MCF 10A (cell line): ENCODE results near the gene GOLGA6A. TPM values are rescaled to one million over a fixed set of nuclear protein-coding genes. Genes with fewer than 3 reads are reported as not detected.
"Not testable (repeated sequence)": the region's sequence is repeated elsewhere in the genome, so short reads cannot be mapped to it uniquely, and the experiment has no call there.

Source experiments
- BruUV-seq: library from RNA; stranded (reverse); fragments of 400-500 nt; replicated peaks from 2 replicates; lab custom pipeline; 2021; lab: Mats Ljungman, UMichigan
- CTCF ChIA-PET: fragments of 300-600 bp; sonication (Branson Sonifier 250); formaldehyde crosslinking; extraction: SDS; loops from one replicate; lab custom pipeline; 2021; ENCODE audit warnings: antibody characterized with exemption, inconsistent platforms; lab: Yijun Ruan, JAX
- POLR2A ChIA-PET: fragments of 300-600, 350-650 bp; sonication (Branson Sonifier 250); formaldehyde crosslinking; extraction: SDS; loops from one replicate; lab custom pipeline; 2020; ENCODE audit warnings: antibody characterized with exemption, inconsistent platforms; lab: Yijun Ruan, JAX
- DNase-seq: peaks from one replicate; pipeline ENCODE4 v3.0.0-alpha.2; 2018; ENCODE audit not compliant: unreplicated experiment
- H3K27ac Mint-ChIP-seq: one replicate; pipeline ENCODE4 v1.8.0; 2022; ENCODE audit warnings: mild to moderate bottlenecking, low read depth, mixed read lengths; ENCODE audit not compliant: unreplicated experiment
- H3K27me3 Mint-ChIP-seq: one replicate; pipeline ENCODE4 v1.8.0; 2022; ENCODE audit warnings: mixed read lengths; ENCODE audit not compliant: insufficient read depth, unreplicated experiment
- H3K36me3 Mint-ChIP-seq: one replicate; pipeline ENCODE4 v1.8.0; 2022; ENCODE audit warnings: mild to moderate bottlenecking, moderate library complexity, mixed read lengths; ENCODE audit not compliant: insufficient read depth, unreplicated experiment
- H3K4me1 Mint-ChIP-seq: one replicate; pipeline ENCODE4 v1.8.0; 2022; ENCODE audit warnings: mixed read lengths; ENCODE audit not compliant: insufficient read depth, unreplicated experiment
- H3K4me3 Mint-ChIP-seq: one replicate; pipeline ENCODE4 v1.8.0; 2022; ENCODE audit warnings: mild to moderate bottlenecking, moderate library complexity, mixed read lengths; ENCODE audit not compliant: unreplicated experiment
- H3K9me3 Mint-ChIP-seq: one replicate; pipeline ENCODE4 v1.8.0; 2022; ENCODE audit warnings: mixed read lengths; ENCODE audit not compliant: unreplicated experiment
- CTCF ChIP-seq: fragments of 200-600 bp; IDR thresholded peaks from one replicate; pipeline ENCODE4 v1.8.0; 2022; ENCODE audit warnings: antibody characterized with exemption, mild to moderate bottlenecking; ENCODE audit not compliant: unreplicated experiment
- intact Hi-C: fragments of 100-400 bp; cut with micrococcal nuclease; formaldehyde crosslinking; loops from 2 replicates; pipeline ENCODE4 v1.14.1; 2022
- total RNA-seq: library from RNA; stranded (reverse); gene quantifications from 2 replicates; pipeline ENCODE4 v1.2.3, GENCODE V29; 2022

The GOLGA6A gene
- total RNA-seq, 1 experiment from 2014 or later, result not detected

GRCh38 chr15:74096753-74097474 lies 14.6 kb upstream of the GOLGA6A start:
- H3K36me3 Mint-ChIP-seq, H3K27ac Mint-ChIP-seq, POLR2A ChIA-PET, H3K27me3 Mint-ChIP-seq, H3K4me1 Mint-ChIP-seq, BruUV-seq, CTCF ChIA-PET, intact Hi-C loops, H3K9me3 Mint-ChIP-seq, DNase-seq, H3K4me3 Mint-ChIP-seq: not testable (repeated sequence)

- POLR2A ChIA-PET, H3K9me3 Mint-ChIP-seq, DNase-seq, H3K4me3 Mint-ChIP-seq, H3K27ac Mint-ChIP-seq, H3K36me3 Mint-ChIP-seq, CTCF ChIA-PET, intact Hi-C loops, H3K4me1 Mint-ChIP-seq, H3K27me3 Mint-ChIP-seq, BruUV-seq: not testable (repeated sequence)
These were observed 13.3 kb upstream of the GOLGA6A start for GRCh38 chr15:74095610-74096009.

- intact Hi-C loops, H3K9me3 Mint-ChIP-seq, BruUV-seq, H3K36me3 Mint-ChIP-seq, H3K4me3 Mint-ChIP-seq, DNase-seq, POLR2A ChIA-PET, H3K27me3 Mint-ChIP-seq, H3K27ac Mint-ChIP-seq, CTCF ChIA-PET, H3K4me1 Mint-ChIP-seq: not testable (repeated sequence)
These were observed 12.2 kb upstream of the GOLGA6A start for GRCh38 chr15:74094567-74094966.

GRCh38 chr15:74075781-74076180 lies 6.6 kb downstream of the GOLGA6A start:
- intact Hi-C loops, H3K4me3 Mint-ChIP-seq, H3K27ac Mint-ChIP-seq, H3K27me3 Mint-ChIP-seq, CTCF ChIA-PET, DNase-seq, H3K36me3 Mint-ChIP-seq, POLR2A ChIA-PET, H3K4me1 Mint-ChIP-seq, H3K9me3 Mint-ChIP-seq, BruUV-seq: not testable (repeated sequence)

GRCh38 chr15:74072614-74073337 lies 9.6 kb downstream of the GOLGA6A start:
- TF ChIP-seq CTCF, result peak; percentile 17
- BruUV-seq, intact Hi-C loops, CTCF ChIA-PET, H3K36me3 Mint-ChIP-seq, POLR2A ChIA-PET, H3K27me3 Mint-ChIP-seq, DNase-seq, H3K27ac Mint-ChIP-seq, H3K9me3 Mint-ChIP-seq, H3K4me1 Mint-ChIP-seq, H3K4me3 Mint-ChIP-seq: not testable (repeated sequence)

- H3K27ac Mint-ChIP-seq, H3K4me3 Mint-ChIP-seq, H3K27me3 Mint-ChIP-seq, BruUV-seq, H3K36me3 Mint-ChIP-seq, H3K9me3 Mint-ChIP-seq, intact Hi-C loops, H3K4me1 Mint-ChIP-seq, POLR2A ChIA-PET, DNase-seq, CTCF ChIA-PET: not testable (repeated sequence)
These were observed 10.2 kb downstream of the GOLGA6A start for GRCh38 chr15:74072132-74072531.

GRCh38 chr15:74071645-74072044 lies 10.7 kb downstream of the GOLGA6A start:
- BruUV-seq, H3K36me3 Mint-ChIP-seq, POLR2A ChIA-PET, H3K4me1 Mint-ChIP-seq, CTCF ChIA-PET, H3K4me3 Mint-ChIP-seq, H3K27me3 Mint-ChIP-seq, H3K9me3 Mint-ChIP-seq, intact Hi-C loops, DNase-seq, H3K27ac Mint-ChIP-seq: not testable (repeated sequence)
